NCI-H82 (cell line): Measurements from ENCODE around the gene CHRNA3.
"Not testable (repeated sequence)": the region's sequence is repeated elsewhere in the genome, so short reads cannot be mapped to it uniquely, and the experiment has no call there.

ENCODE experiments used
- DNase-seq: peaks from one replicate; lab custom pipeline; 2025; lab: John Stamatoyannopoulos, UW

The CHRNA3 gene

GRCh38 chr15:78560201-78560600, 60.6 kb downstream of the CHRNA3 start:
- not testable (repeated sequence) for DNase-seq

GRCh38 chr15:78552597-78552996, 68.2 kb downstream of the CHRNA3 start:
- DNase-seq, result no peak

DNA sequence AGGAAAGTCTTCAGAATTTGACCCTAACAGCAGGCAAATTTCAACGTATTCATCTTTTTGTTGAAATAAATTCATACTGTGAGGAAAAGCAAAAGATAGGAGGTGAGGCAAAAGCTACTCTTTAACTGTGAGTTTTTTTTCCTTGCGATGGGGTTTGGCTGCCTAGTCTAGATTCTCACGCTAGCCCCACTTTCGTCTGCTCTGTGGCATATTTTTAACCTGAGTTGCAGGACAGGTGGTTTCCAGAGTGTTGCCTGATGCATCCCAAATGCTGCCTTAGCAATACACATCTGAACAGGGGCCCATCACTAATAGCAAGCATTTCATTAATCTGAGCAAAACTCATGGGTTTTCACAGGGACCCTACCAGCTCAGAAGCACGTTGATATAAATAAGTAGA, 68.9 kb downstream of the CHRNA3 start:
- no peak for DNase-seq

DNA sequence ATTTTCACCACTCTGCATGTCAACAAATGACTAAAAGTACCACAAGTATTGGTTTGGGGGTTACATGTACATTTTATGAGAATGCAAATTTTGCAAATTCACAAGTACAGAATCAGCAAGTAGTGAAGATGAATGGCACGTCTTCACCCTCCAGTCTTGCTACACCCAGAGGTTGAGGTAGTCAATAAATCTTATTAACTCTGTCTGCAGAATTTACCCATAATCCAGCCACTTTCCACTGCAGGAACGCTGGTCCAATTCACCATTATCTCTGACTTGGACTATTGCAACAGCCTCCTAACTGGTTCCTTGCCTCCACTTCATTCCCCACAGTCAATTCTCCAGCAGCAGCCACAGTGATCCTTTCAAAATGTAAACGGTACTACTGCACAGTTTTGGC, 70.0 kb downstream of the CHRNA3 start:
- DNase-seq, result no peak

DNA sequence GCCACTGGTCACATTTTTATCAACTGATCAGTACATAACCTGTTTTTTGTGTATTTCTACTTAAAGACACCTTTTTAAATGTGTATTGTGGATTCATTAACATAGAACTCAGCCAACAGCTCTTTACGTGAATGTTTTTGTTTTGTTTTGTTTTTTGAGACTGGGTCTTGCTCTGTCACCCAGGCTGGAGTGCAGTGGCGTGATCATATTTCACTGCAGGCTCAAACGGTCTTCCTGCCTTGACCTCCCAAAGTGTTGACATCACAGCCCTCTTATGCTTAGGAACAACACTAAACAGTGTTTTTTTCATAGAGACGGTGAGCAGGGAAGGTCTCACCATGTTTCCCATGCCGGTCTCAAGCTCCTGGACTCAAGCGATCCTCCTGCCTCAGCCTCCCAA, 70.6 kb downstream of the CHRNA3 start:
- DNase-seq, result no peak
